A549 (cell line): ENCODE results near the gene STEAP1B. TPM values are rescaled to one million over a fixed set of nuclear protein-coding genes. Genes with fewer than 3 reads are reported as not detected.
"Not testable (repeated sequence)": the region's sequence is repeated elsewhere in the genome, so short reads cannot be mapped to it uniquely, and the experiment has no call there.

Source experiments
- ATAC-seq, 2 experiments: fragments of 200-7000 bp in 1 of 2; fragments of >200 bp in 1 of 2; cut with Nextera tagmentation in 1 of 2; cut with Tn5 transposase in 1 of 2; 3 replicates each; pipeline versions ENCODE4 v1.8.0 to v1.9.1; 2018 to 2020; ENCODE audit warnings: mild to moderate bottlenecking in 1 of 2, moderate library complexity in 1 of 2
- CTCF ChIA-PET: fragments of 300-600 bp; sonication (Branson Sonifier 250); formaldehyde crosslinking; extraction: SDS; loops from one replicate; lab custom pipeline; 2021; ENCODE audit warnings: antibody characterized with exemption, inconsistent platforms; lab: Yijun Ruan, JAX
- POLR2A ChIA-PET: fragments of 350-600 bp; formaldehyde crosslinking; extraction: SDS; loops from one replicate; lab custom pipeline; 2021; ENCODE audit warnings: antibody characterized with exemption, inconsistent platforms; lab: Yijun Ruan, JAX
- DNase-seq, 2 experiments: peaks; one replicate each; pipeline versions ENCODE4 v3.0.0 to v3.0.0-alpha.2; 2011 to 2016; ENCODE audit warnings: low read depth in 1 of 2, low spot score in 1 of 2
- FAIRE-seq: peaks from 2 replicates; lab custom pipeline; 2011; peaks lifted over from hg19 to GRCh38; lab: Jason Lieb, UNC
- H3K27ac ChIP-seq, 2 experiments: fragments of >200 bp; sonication (Bioruptor Twin); formaldehyde crosslinking; 3 replicates each; pipeline ENCODE4 v1.5.1; 2016 to 2017
- H3K4me1 ChIP-seq: fragments of >200 bp; sonication (Bioruptor Twin); formaldehyde crosslinking; 3 replicates; pipeline ENCODE4 v1.6.1; 2016
- H3K4me2 ChIP-seq: fragments of >200 bp; sonication (Bioruptor Twin); formaldehyde crosslinking; 3 replicates; pipeline ENCODE4 v1.6.1; 2016
- H3K4me3 ChIP-seq: fragments of >200 bp; sonication (Bioruptor Twin); formaldehyde crosslinking; 3 replicates; pipeline ENCODE4 v1.5.1; 2016
- H3K9me3 ChIP-seq: fragments of >200 bp; sonication (Bioruptor Twin); formaldehyde crosslinking; 3 replicates; pipeline ENCODE4 v1.6.1; 2016
- CBX2 ChIP-seq: fragments of 200-600 bp; sonication (generic); IDR thresholded peaks from 2 replicates; pipeline ENCODE4 v1.6.1; 2016; ENCODE audit warnings: low read depth, mild to moderate bottlenecking, borderline replicate concordance
- CBX8 ChIP-seq: fragments of 200-600 bp; sonication (generic); IDR thresholded peaks from 2 replicates; pipeline ENCODE4 v1.6.1; 2016
- CHD4 ChIP-seq: fragments of 200-600 bp; sonication (generic); IDR thresholded peaks from 2 replicates; pipeline ENCODE4 v1.6.1; 2016; ENCODE audit warnings: antibody characterized with exemption, mild to moderate bottlenecking, borderline replicate concordance
- E2F6 ChIP-seq: IDR thresholded peaks from 2 replicates; pipeline ENCODE4 v1.6.1; 2012; ENCODE audit warnings: low read depth, borderline replicate concordance
- EHF ChIP-seq: fragments of 250-450 bp; sonication (Bioruptor Pico); IDR thresholded peaks from 2 replicates; pipeline ENCODE4 v1.5.0; 2020; ENCODE audit warnings: mild to moderate bottlenecking
- ESRRA ChIP-seq: fragments of 150-350 bp; IDR thresholded peaks from 2 replicates; pipeline ENCODE4 v1.6.1; 2014; ENCODE audit warnings: mild to moderate bottlenecking, low read length, borderline replicate concordance
- FOSL2 ChIP-seq, 2 experiments: fragments of 450-650 bp in 1 of 2; fragments of >200 bp in 1 of 2; sonication (Bioruptor Twin) in 1 of 2; formaldehyde crosslinking; IDR thresholded peaks; 2 replicates each; pipeline versions ENCODE4 v1.5.0 to v1.6.1; 2016 to 2020; ENCODE audit warnings: mild to moderate bottlenecking in 1 of 2, moderate library complexity in 1 of 2
- FOXS1 ChIP-seq: fragments of 250-450 bp; sonication (Bioruptor Pico); IDR thresholded peaks from 2 replicates; pipeline ENCODE4 v1.5.0; 2020; ENCODE audit warnings: mild to moderate bottlenecking, moderate library complexity
- HDAC2 ChIP-seq: fragments of 200-600 bp; sonication (generic); IDR thresholded peaks from 2 replicates; pipeline ENCODE4 v1.6.1; 2016
- JUN ChIP-seq, 2 experiments: fragments of >200 bp; sonication (Bioruptor Twin); formaldehyde crosslinking; IDR thresholded peaks; 2 replicates in 1 of 2; 3 replicates in 1 of 2; pipeline ENCODE4 v1.6.1; 2016 to 2017
- MAZ ChIP-seq: fragments of 150-350 bp; IDR thresholded peaks from 2 replicates; pipeline ENCODE4 v1.6.1; 2014; ENCODE audit warnings: antibody characterized with exemption, low read depth, low read length, borderline replicate concordance
- PHF8 ChIP-seq: fragments of 200-600 bp; sonication (generic); IDR thresholded peaks from 2 replicates; pipeline ENCODE4 v1.6.1; 2016; ENCODE audit warnings: low read depth, mild to moderate bottlenecking, antibody characterized with exemption, moderate library complexity, borderline replicate concordance
- POLR2AphosphoS2 ChIP-seq: conservative IDR thresholded peaks from 2 replicates; pipeline ENCODE4 v1.6.1; 2012; ENCODE audit warnings: low read length, improper control_type of control experiment, inconsistent platforms
- RAD21 ChIP-seq, 2 experiments: fragments of >200 bp in 1 of 2; sonication (Bioruptor Twin) in 1 of 2; formaldehyde crosslinking in 1 of 2; IDR thresholded peaks in 1 of 2; conservative IDR thresholded peaks in 1 of 2; 2 replicates in 1 of 2; 3 replicates in 1 of 2; pipeline ENCODE4 v1.6.1; 2012 to 2018; ENCODE audit warnings: inconsistent platforms in 1 of 2
- SMC3 ChIP-seq: fragments of >200 bp; sonication (Bioruptor Twin); formaldehyde crosslinking; IDR thresholded peaks from 3 replicates; pipeline ENCODE4 v1.6.1; 2018; ENCODE audit warnings: inconsistent platforms
- TFCP2L1 ChIP-seq: fragments of 250-450 bp; sonication (Bioruptor Pico); IDR thresholded peaks from 2 replicates; pipeline ENCODE4 v1.5.0; 2021; ENCODE audit warnings: mild to moderate bottlenecking
- ZC3H11A ChIP-seq: fragments of 450-650 bp; IDR thresholded peaks from 2 replicates; pipeline ENCODE4 v1.6.1; 2014; ENCODE audit warnings: antibody characterized with exemption, mild to moderate bottlenecking
- ZFP36 ChIP-seq: fragments of 450-650 bp; IDR thresholded peaks from 2 replicates; pipeline ENCODE4 v1.6.1; 2014; ENCODE audit warnings: borderline replicate concordance; ENCODE audit not compliant: partially characterized antibody
- ZSCAN20 ChIP-seq: fragments of 250-450 bp; sonication (Bioruptor Pico); IDR thresholded peaks from 2 replicates; pipeline ENCODE4 v1.8.0; 2022; ENCODE audit warnings: mild to moderate bottlenecking, moderate library complexity
- whole genome bisulfite sequencing: methylation state at CpG from one replicate; pipeline ENCODE4 v1.1.6; 2017; ENCODE audit errors: missing lambda C conversion rate; 5-methylcytosine and 5-hydroxymethylcytosine counted together
- polyA plus RNA-seq, 4 experiments: library from polyadenylated mRNA; depleted of rRNA in 3 of 4; stranded (reverse); fragments of >200 nt; fragmentation: RNase III in 1 of 4; extraction: RNeasy Plus Mini Kit Qiagen cat#74134 plus additional on column Dnase treatment in 1 of 4; gene quantifications; 2 replicates in 3 of 4; 3 replicates in 1 of 4; pipeline ENCODE4 v1.2.3, GENCODE V29; 2011 to 2017
- TF ChIP-seq, protein P1 (sequence below): fragments of >200 bp; sonication (Bioruptor Twin); formaldehyde crosslinking; IDR thresholded peaks from 2 replicates; pipeline ENCODE4 v1.6.1; 2016

The STEAP1B gene
- polyA plus RNA-seq, 2 of the 4 experiments (the other 2 are of a cell fraction): 0.08 to 0.22 TPM

DNA sequence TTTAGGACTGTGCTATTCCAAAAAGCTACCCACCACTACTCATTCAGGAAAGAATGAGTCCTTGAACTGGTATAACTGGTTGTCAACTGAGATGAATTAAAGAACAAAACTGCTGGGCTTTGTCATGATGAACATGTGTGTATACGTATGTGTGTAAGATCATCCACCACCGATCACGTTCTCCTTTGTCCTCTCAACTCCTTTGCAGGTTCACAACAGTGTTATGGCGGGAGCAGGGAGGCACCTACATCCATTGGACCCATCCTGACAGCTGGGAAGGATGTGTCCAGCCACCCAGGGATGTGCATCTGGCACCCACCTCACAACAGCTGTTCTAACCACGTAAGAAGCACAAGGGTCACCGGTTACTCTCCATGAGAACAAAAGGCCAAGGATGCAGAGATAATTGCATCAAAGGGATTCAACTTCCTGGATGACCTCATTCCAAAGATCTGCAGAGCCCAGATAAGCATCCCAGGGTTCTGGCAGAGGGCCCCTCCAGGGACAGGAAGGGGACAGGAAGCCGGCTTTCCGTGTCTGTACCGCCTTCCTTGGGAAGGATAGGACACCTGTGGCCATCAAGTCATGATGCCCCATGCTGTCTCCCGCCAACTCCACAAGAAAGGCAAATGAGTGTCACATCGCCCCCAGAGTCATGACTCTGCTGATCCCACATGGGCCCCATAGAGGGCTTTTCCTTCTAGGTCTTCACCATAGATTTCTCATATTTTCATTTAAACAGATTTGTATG lies 66.1 kb downstream of the STEAP1B start:
- 53% methylated on average over 11 of the region's 11 CpGs for WGBS
- ChIA-PET CTCF (interaction anchor here (0.5 kb wide), 1 partner anchor 74 kb away, joined by 3 read pairs; no protein-coding TSS in a partner anchor), POLR2A (no interaction called here)
- H3K4me1 ChIP-seq: no peaks in the 10 kb centered on the region
- FAIRE-seq: no peak
- no peaks in the 10 kb centered on the region for H3K9me3 ChIP-seq
- no peak overlapping the region for H3K4me2 ChIP-seq
- H3K4me3 ChIP-seq: no peak overlapping the region
- no peak for ATAC-seq
- no peak overlapping the region for H3K27ac ChIP-seq
- TF ChIP-seq EHF (CRISPR knock-in tag) (no peak), E2F6 (no peak), POLR2AphosphoS2 (no peak), ZSCAN20 (CRISPR knock-in tag) (no peak), HDAC2 (no peak), SMC3 (no peak), MAZ (no peak), RAD21 (conservative IDR thresholded peaks at IDR 0.05 in 1 of 2, IDR thresholded peaks at IDR 0.05 in 1 of 2) (no peak), CBX2 (no peak), TFCP2L1 (CRISPR knock-in tag) (no peak), CBX8 (no peak), FOSL2 (IDR thresholded peaks at IDR 0.05) (no peak), FOSL2 (CRISPR knock-in tag; IDR thresholded peaks at IDR 0.05) (no peak), CHD4 (no peak), PHF8 (no peak), FOXS1 (CRISPR knock-in tag) (no peak), ESRRA (no peak), ZFP36 (no peak), JUN (IDR thresholded peaks at IDR 0.05) (no peak)
- TF ChIP-seq, protein P1, sequence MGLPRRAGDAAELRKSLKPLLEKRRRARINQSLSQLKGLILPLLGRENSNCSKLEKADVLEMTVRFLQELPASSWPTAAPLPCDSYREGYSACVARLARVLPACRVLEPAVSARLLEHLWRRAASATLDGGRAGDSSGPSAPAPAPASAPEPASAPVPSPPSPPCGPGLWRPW: no peak
- DNase-seq: no peak

- FAIRE-seq, POLR2A ChIA-PET: not testable (repeated sequence)
These were observed 66.8 kb downstream of the STEAP1B start for GRCh38 chr7:22433165-22433700.

GRCh38 chr7:22432203-22432718 lies 67.7 kb downstream of the STEAP1B start:
- H3K4me1 ChIP-seq: no peaks in the 10 kb centered on the region
- WGBS: 32% methylated on average over 3 of the region's 3 CpGs
- H3K9me3 ChIP-seq: no peaks in the 10 kb centered on the region
- FAIRE-seq (no peak), ATAC-seq (no peak), DNase-seq (no peak)
- H3K4me3 ChIP-seq: no peak overlapping the region
- TF ChIP-seq MAZ: no peak
- peak; percentile 64 for TF ChIP-seq ZC3H11A
- CTCF ChIA-PET: no interaction called here
- POLR2A ChIA-PET: no interaction called here
- H3K4me2 ChIP-seq: no peak overlapping the region
- no peak overlapping the region for H3K27ac ChIP-seq

More at GRCh38 chr7:22433165-22433700, 66.8 kb downstream of the STEAP1B start:
- not testable (repeated sequence) for H3K9me3 ChIP-seq, H3K4me3 ChIP-seq, ATAC-seq, DNase-seq, H3K27ac ChIP-seq, H3K4me1 ChIP-seq, H3K4me2 ChIP-seq
- CTCF ChIA-PET: interaction anchor here (0.7 kb wide), 1 partner anchor 11 kb away, joined by 3 read pairs; no protein-coding TSS in a partner anchor
- 56% methylated on average over 2 of the region's 2 CpGs for WGBS
